GM10266 (cell line): ENCODE results near the gene ARRB2.

ENCODE experiments used
- DNase-seq: peaks from one replicate; pipeline ENCODE4 v3.0.0; 2012; ENCODE audit errors: extremely low spot score
- CTCF ChIP-seq: IDR thresholded peaks from 2 replicates; pipeline ENCODE4 v1.5.1; 2012; ENCODE audit warnings: mild to moderate bottlenecking, low read depth; ENCODE audit not compliant: control insufficient read depth, insufficient read depth; ENCODE audit errors: missing control alignments

The ARRB2 gene

DNA sequence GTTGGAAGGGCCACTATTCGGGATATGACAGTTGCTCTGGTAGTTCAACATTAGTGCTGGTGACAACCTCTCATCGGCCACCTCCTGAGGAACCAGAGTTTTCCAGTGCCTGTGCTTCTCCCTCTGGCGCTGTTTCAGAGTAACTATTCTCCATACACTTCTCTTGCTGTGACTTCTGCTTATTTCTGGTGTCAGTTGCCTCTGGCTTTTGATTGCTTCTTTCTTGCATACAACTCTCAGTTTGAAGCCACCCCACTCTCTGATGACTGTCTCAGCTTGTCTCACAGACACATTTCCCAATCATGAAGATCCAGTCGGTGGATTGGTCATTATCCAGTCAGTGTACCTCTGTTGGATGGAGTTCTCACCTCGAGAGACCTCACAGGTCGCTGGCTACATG, 57.9 kb downstream of the ARRB2 start:
- no peak for DNase-seq
- no peak for TF ChIP-seq CTCF

DNA sequence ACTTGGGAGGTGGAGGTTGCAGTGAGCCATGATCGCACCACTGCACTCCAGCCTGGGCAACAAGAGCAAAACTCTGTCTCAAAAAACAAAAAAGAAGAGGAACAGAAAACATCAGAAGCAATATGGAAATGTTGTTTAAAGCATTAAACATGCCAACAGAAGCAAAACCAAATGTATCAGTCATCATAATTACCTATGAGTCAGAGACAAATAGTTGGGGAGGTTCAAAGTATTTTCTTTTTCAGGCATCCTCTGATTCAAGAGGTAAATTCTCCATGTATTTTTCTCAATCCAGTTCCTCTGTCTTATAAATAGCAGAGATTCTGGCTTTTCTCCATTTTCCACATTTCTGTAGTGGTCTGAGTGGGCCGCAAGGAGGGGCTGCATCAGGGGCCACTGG, 59.2 kb downstream of the ARRB2 start:
- no peak for DNase-seq
- no peak for TF ChIP-seq CTCF
